Ishikawa (cell line): ENCODE results near the gene CLTC.

Experiments used
- CEBPB ChIP-seq: IDR thresholded peaks from 2 replicates; pipeline ENCODE4 v1.6.1; 2012
- CREB1 ChIP-seq: IDR thresholded peaks from 2 replicates; pipeline ENCODE4 v1.6.1; 2012; ENCODE audit warnings: low read depth
- EGR1 ChIP-seq: IDR thresholded peaks from 2 replicates; pipeline ENCODE4 v1.6.1; 2012
- EP300 ChIP-seq: IDR thresholded peaks from 2 replicates; pipeline ENCODE4 v1.6.1; 2012; ENCODE audit warnings: borderline replicate concordance
- FOXM1 ChIP-seq: IDR thresholded peaks from 2 replicates; pipeline ENCODE4 v1.6.1; 2012; ENCODE audit warnings: low read depth, borderline replicate concordance
- MAX ChIP-seq: IDR thresholded peaks from 2 replicates; pipeline ENCODE4 v1.6.1; 2012
- NFIC ChIP-seq: IDR thresholded peaks from 2 replicates; pipeline ENCODE4 v1.6.1; 2012
- RAD21 ChIP-seq: IDR thresholded peaks from 2 replicates; pipeline ENCODE4 v1.6.1; 2012; ENCODE audit warnings: low read depth
- REST ChIP-seq: IDR thresholded peaks from 2 replicates; pipeline ENCODE4 v1.6.1; 2012; ENCODE audit warnings: low read depth, mild to moderate bottlenecking
- TAF1 ChIP-seq: IDR thresholded peaks from 2 replicates; pipeline ENCODE4 v1.6.1; 2012; ENCODE audit warnings: low read depth, mild to moderate bottlenecking
- TEAD4 ChIP-seq: IDR thresholded peaks from 2 replicates; pipeline ENCODE4 v1.6.1; 2012
- YY1 ChIP-seq: IDR thresholded peaks from 2 replicates; pipeline ENCODE4 v1.6.1; 2012; ENCODE audit warnings: low read depth
- ZBTB7A ChIP-seq: IDR thresholded peaks from 2 replicates; pipeline ENCODE4 v1.6.1; 2012; ENCODE audit warnings: low read depth
- TF ChIP-seq, protein P1 (sequence below): IDR thresholded peaks from 2 replicates; pipeline ENCODE4 v1.6.1; 2012

DNA sequence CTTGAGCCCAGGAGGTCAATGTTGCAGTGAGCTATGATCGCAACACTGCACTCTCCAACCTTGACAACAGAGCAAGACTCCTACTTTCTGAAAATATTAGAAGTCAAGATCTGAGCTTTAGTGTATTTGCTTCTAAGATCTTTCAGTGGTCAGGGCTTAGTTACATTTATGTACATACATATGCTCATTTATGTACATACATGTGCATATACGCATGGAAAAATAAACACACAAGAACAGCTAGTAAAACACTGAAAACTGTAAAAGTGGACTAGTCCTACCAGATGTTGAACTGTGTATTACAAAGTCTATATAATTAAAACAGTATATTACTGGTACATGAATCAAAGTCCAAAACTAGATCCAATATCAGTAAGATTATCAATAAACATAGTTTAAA lies 59.2 kb downstream of the CLTC start:
- TF ChIP-seq EGR1 = no peak
- TF ChIP-seq NFIC = no peak
- no peak for TF ChIP-seq REST
- TF ChIP-seq TAF1 = no peak
- TF ChIP-seq, protein P1, sequence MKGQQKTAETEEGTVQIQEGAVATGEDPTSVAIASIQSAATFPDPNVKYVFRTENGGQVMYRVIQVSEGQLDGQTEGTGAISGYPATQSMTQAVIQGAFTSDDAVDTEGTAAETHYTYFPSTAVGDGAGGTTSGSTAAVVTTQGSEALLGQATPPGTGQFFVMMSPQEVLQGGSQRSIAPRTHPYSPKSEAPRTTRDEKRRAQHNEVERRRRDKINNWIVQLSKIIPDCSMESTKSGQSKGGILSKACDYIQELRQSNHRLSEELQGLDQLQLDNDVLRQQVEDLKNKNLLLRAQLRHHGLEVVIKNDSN = no peak
- no peak for TF ChIP-seq ZBTB7A
- TF ChIP-seq CEBPB = no peak
- TF ChIP-seq RAD21 = no peak
- no peak for TF ChIP-seq MAX
- TF ChIP-seq CREB1 = no peak
- no peak for TF ChIP-seq FOXM1
- TF ChIP-seq EP300 = no peak
- TF ChIP-seq TEAD4 = no peak
- TF ChIP-seq YY1 = no peak
